Right cardiac atrium (tissue), 5 donors: ENCODE measurements around the gene BET1L. TPM values are rescaled to one million over a fixed set of nuclear protein-coding genes. Genes with fewer than 3 reads are reported as not detected.
"Not testable (repeated sequence)": the region's sequence is repeated elsewhere in the genome, so short reads cannot be mapped to it uniquely, and the experiment has no call there.

ENCODE experiments used
- ATAC-seq, 2 donors: fragments of 200-7000 bp; cut with Tn5 transposase; one replicate each; pipeline versions ENCODE4 v1.8.0 to v1.9.1; 2020; ENCODE audit warnings: moderate library complexity in 2 of 2, mild to moderate bottlenecking in 1 of 2
- DNase-seq, 3 donors: peaks; one replicate each; pipeline ENCODE4 v3.0.0-alpha.2; 2020
- H3K27ac ChIP-seq: one replicate; pipeline ENCODE4 v1.5.1; 2013; ENCODE audit warnings: mild to moderate bottlenecking, low read length, control low read depth, moderate library complexity
- H3K27me3 ChIP-seq: one replicate; pipeline ENCODE4 v1.6.1; 2013; ENCODE audit not compliant: control insufficient read depth, insufficient read depth
- H3K4me1 ChIP-seq: one replicate; pipeline ENCODE4 v1.6.1; 2013; ENCODE audit warnings: low read length; ENCODE audit not compliant: control insufficient read depth, insufficient read depth
- H3K4me3 ChIP-seq: one replicate; pipeline ENCODE4 v1.5.1; 2013; ENCODE audit warnings: low read length, control low read depth
- H3K9me3 ChIP-seq: one replicate; pipeline ENCODE4 v1.6.1; 2013; ENCODE audit warnings: low read length; ENCODE audit not compliant: control insufficient read depth
- WGBS: extraction: QIAGEN DNeasy Blood & Tissue Kit; methylation state at CpG from one replicate; pipeline ENCODE4 v1.1.7; 2013; 5-methylcytosine and 5-hydroxymethylcytosine counted together
- intact Hi-C, 4 donors: fragments of 100-400 bp; cut with DNase I; formaldehyde crosslinking; loops; one replicate each; pipeline versions ENCODE4 v1.11.0 to v1.14.0; 2022 to 2023
- polyA plus RNA-seq: library from polyadenylated mRNA; stranded (reverse); fragments of 200-250 nt; gene quantifications from one replicate; pipeline ENCODE4 v1.2.3, GENCODE V29; 2013
- total RNA-seq, 4 donors: library from RNA; stranded (reverse); fragmentation: NEBNext Ultra II Directional; extraction: Animal tissue kit (Norgen Biotek cat#: 25700); gene quantifications; one replicate each; pipeline ENCODE4 v1.2.1, GENCODE V29; 2021
- donor health status: healthy with polysubstance abuse.
- donor health status: DM: no; HTN: yes; CAD: no.
- donor health status: DM: no; HTN: no; CAD: no.
- donor health status: DM: no; HTN: yes; CAD: no; lungs with severe emphysema.
- donor health status: DM: yes; HTN: yes; CAD: no.

Gene BET1L
- total and polyA plus RNA-seq, 5 donors: 20.9 to 39.9 (median 31.4) TPM

GRCh38 chr11:244376-244775 is 37.2 kb upstream of the BET1L start:
- intact Hi-C loops: loop anchor here in 1 of 4 donors (5.0 kb wide), 1 partner anchor 37 kb away; the partner anchor contains the start of genes BET1L and RIC8A
- no peaks in the 10 kb centered on the region for H3K4me1 ChIP-seq
- H3K27ac ChIP-seq: no peak overlapping the region
- H3K9me3 ChIP-seq: no peaks in the 10 kb centered on the region
- ATAC-seq (no peak), DNase-seq (no peak)
- H3K4me3 ChIP-seq: no peak overlapping the region
- WGBS: 96% methylated on average over 2 of the region's 2 CpGs
- no peaks in the 10 kb centered on the region for H3K27me3 ChIP-seq

- H3K27ac ChIP-seq: peak overlapping the region; percentile 95
- DNase-seq (no peak), ATAC-seq (peak in 1 of 2 donors; percentile 42)
- intact Hi-C loops: loop anchor here in 1 of 4 donors (5.0 kb wide), 1 partner anchor 34 kb away; the partner anchor contains the start of genes BET1L and RIC8A
- no peak overlapping the region for H3K4me3 ChIP-seq
- 81% methylated on average over 5 of the region's 5 CpGs for WGBS
- no peaks in the 10 kb centered on the region for H3K9me3 ChIP-seq
- no peaks in the 10 kb centered on the region for H3K27me3 ChIP-seq
- no peaks in the 10 kb centered on the region for H3K4me1 ChIP-seq
Observed at GRCh38 chr11:241634-242033, 34.4 kb upstream of the BET1L start.

- ATAC-seq (no peak), DNase-seq (no peak)
- Histone ChIP-seq H3K4me1 (no peaks in the 10 kb centered on the region), H3K27me3 (no peaks in the 10 kb centered on the region), H3K27ac (no peak overlapping the region), H3K9me3 (no peaks in the 10 kb centered on the region), H3K4me3 (no peak overlapping the region)
- intact Hi-C loops: loop anchor here in 1 of 4 donors (5.0 kb wide), 1 partner anchor 33 kb away; the partner anchor contains the start of genes BET1L and RIC8A
- WGBS: 75% methylated on average over 1 of the region's 1 CpG
Observed at GRCh38 chr11:240315-240714, 33.1 kb upstream of the BET1L start.

GRCh38 chr11:238346-238745 is 31.1 kb upstream of the BET1L start:
- H3K4me3 ChIP-seq: not testable (repeated sequence)

GRCh38 chr11:236774-237767 is 29.9 kb upstream of the BET1L start, which contains the start of gene PSMD13:
Gene PSMD13 (plus strand): TSS chr11:236976. CDS start chr11:237050, 74 bp downstream.
- Histone ChIP-seq H3K4me1 (no peaks in the 10 kb centered on the region), H3K27me3 (no peaks in the 10 kb centered on the region), H3K27ac (peak within 1 kb of the TSS; percentile 100), H3K9me3 (no peaks in the 10 kb centered on the region), H3K4me3 (peak within 1 kb of the TSS; percentile 98)
- peak; percentile 95 to 97 for ATAC-seq
- intact Hi-C loops: no loop called here
- peak; percentile 89 to 95 (median 95) for DNase-seq
- WGBS: 2% methylated on average over 62 of the region's 62 CpGs

More at GRCh38 chr11:238346-238745, 31.1 kb upstream of the BET1L start:
- H3K27ac ChIP-seq, DNase-seq, H3K4me1 ChIP-seq, ATAC-seq, H3K27me3 ChIP-seq, H3K9me3 ChIP-seq, intact Hi-C loops: not testable (repeated sequence)
- 85% methylated on average over 7 of the region's 7 CpGs for WGBS

GRCh38 chr11:235997-236773 is 29.0 kb upstream of the BET1L start, which contains the start of gene SIRT3:
Gene SIRT3 (minus strand): TSS chr11:236342. CDS start chr11:236328, 14 bp downstream.
- DNase-seq (peak; percentile 80 to 92 (median 92)), ATAC-seq (peak; percentile 92 to 94)
- Histone ChIP-seq H3K4me1 (no peaks in the 10 kb centered on the region), H3K27me3 (no peaks in the 10 kb centered on the region), H3K4me3 (peak within 1 kb of the TSS; percentile 98), H3K27ac (peak within 1 kb of the TSS; percentile 100), H3K9me3 (no peaks in the 10 kb centered on the region)
- intact Hi-C loops: no loop called here
- WGBS: under 1% methylated on average over 61 of the region's 70 CpGs

GRCh38 chr11:235609-235996 is 28.4 kb upstream of the BET1L start:
- Histone ChIP-seq H3K4me1 (no peaks in the 10 kb centered on the region), H3K27ac (peak overlapping the region; percentile 100), H3K27me3 (no peaks in the 10 kb centered on the region), H3K9me3 (no peaks in the 10 kb centered on the region), H3K4me3 (peak overlapping the region; percentile 98)
- DNase-seq (no peak), ATAC-seq (peak in 1 of 2 donors; percentile 4)
- WGBS: 3% methylated on average over 13 of the region's 13 CpGs
- intact Hi-C loops: no loop called here

GRCh38 chr11:235180-235579 is 28.0 kb upstream of the BET1L start:
- intact Hi-C loops: no loop called here
- Histone ChIP-seq H3K27me3 (no peaks in the 10 kb centered on the region), H3K4me3 (peak overlapping the region; percentile 98), H3K9me3 (no peaks in the 10 kb centered on the region), H3K27ac (no peak overlapping the region), H3K4me1 (no peaks in the 10 kb centered on the region)
- no peak for DNase-seq
- no peak for ATAC-seq
- WGBS: 85% methylated on average over 8 of the region's 8 CpGs

- 88% methylated on average over 20 of the region's 20 CpGs for WGBS
- ATAC-seq: no peak
- intact Hi-C loops: no loop called here
Observed at GRCh38 chr11:232783-233565, 25.8 kb upstream of the BET1L start.

GRCh38 chr11:230431-230830 is 23.2 kb upstream of the BET1L start:
- Histone ChIP-seq H3K4me1 (no peaks in the 10 kb centered on the region), H3K27ac (no peak overlapping the region), H3K4me3 (no peak overlapping the region), H3K27me3 (no peaks in the 10 kb centered on the region), H3K9me3 (no peaks in the 10 kb centered on the region)
- 92% methylated on average over 10 of the region's 10 CpGs for WGBS
- DNase-seq (no peak), ATAC-seq (no peak)
- intact Hi-C loops: no loop called here

More at GRCh38 chr11:232783-233565, 25.8 kb upstream of the BET1L start:
- H3K9me3 ChIP-seq: no peaks in the 10 kb centered on the region
- no peak overlapping the region for H3K27ac ChIP-seq
- no peak overlapping the region for H3K4me3 ChIP-seq
- no peaks in the 10 kb centered on the region for H3K4me1 ChIP-seq
- H3K27me3 ChIP-seq: no peaks in the 10 kb centered on the region
- no peak for DNase-seq
